Nephron (organoid): ENCODE measurements around the gene OSGEPL1.
A peak's percentile ranks its signal among the peaks of the same experiment; 100 is the strongest.

Experiments used
- H3K27ac Mint-ChIP-seq, 3 experiments: 2 replicates each; pipeline ENCODE4 v1.8.0; 2020; ENCODE audit warnings: mixed read lengths in 3 of 3, mild to moderate bottlenecking in 2 of 3, moderate library complexity in 1 of 3
- H3K27me3 Mint-ChIP-seq: 2 replicates; pipeline ENCODE4 v1.8.0; 2021; ENCODE audit warnings: low read depth, mild to moderate bottlenecking, moderate library complexity, mixed read lengths
- H3K36me3 Mint-ChIP-seq: 2 replicates; pipeline ENCODE4 v1.8.0; 2020; ENCODE audit warnings: low read depth, mixed read lengths
- H3K4me1 Mint-ChIP-seq: 2 replicates; pipeline ENCODE4 v1.8.0; 2020; ENCODE audit warnings: mixed read lengths
- H3K4me3 Mint-ChIP-seq, 3 experiments: 2 replicates each; pipeline ENCODE4 v1.8.0; 2020; ENCODE audit warnings: mild to moderate bottlenecking in 3 of 3, mixed read lengths in 3 of 3, moderate library complexity in 2 of 3
- H3K9me3 Mint-ChIP-seq: 2 replicates; pipeline ENCODE4 v1.8.0; 2020; ENCODE audit warnings: mixed read lengths
- TF ChIP-seq, protein P1 (sequence below), 3 experiments: fragments of 200-600 bp; sonication (generic); IDR thresholded peaks; one replicate each; pipeline ENCODE4 v1.5.0; 2021; ENCODE audit warnings: antibody characterized with exemption in 3 of 3; ENCODE audit not compliant: unreplicated experiment in 3 of 3

Gene OSGEPL1

GRCh38 chr2:189762551-189763298 lies at the start of gene OSGEPL1:
TSS of gene OSGEPL1 (minus strand) at chr2:189762792. CDS start at chr2:189761640, 1,152 bp downstream.
- TF ChIP-seq, protein P1, sequence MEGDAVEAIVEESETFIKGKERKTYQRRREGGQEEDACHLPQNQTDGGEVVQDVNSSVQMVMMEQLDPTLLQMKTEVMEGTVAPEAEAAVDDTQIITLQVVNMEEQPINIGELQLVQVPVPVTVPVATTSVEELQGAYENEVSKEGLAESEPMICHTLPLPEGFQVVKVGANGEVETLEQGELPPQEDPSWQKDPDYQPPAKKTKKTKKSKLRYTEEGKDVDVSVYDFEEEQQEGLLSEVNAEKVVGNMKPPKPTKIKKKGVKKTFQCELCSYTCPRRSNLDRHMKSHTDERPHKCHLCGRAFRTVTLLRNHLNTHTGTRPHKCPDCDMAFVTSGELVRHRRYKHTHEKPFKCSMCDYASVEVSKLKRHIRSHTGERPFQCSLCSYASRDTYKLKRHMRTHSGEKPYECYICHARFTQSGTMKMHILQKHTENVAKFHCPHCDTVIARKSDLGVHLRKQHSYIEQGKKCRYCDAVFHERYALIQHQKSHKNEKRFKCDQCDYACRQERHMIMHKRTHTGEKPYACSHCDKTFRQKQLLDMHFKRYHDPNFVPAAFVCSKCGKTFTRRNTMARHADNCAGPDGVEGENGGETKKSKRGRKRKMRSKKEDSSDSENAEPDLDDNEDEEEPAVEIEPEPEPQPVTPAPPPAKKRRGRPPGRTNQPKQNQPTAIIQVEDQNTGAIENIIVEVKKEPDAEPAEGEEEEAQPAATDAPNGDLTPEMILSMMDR (IDR thresholded peaks at IDR 0.05; ENCODE audit: unreplicated experiment in 3 of 3), result peak; percentile 44 to 57 (median 56)
- Mint-ChIP-seq H3K9me3 (no peaks in the 10 kb centered on the region), H3K27me3 (no peaks in the 10 kb centered on the region), H3K4me1 (peaks cover 18% of the 10 kb centered on the region), H3K27ac (peak within 1 kb of the TSS; percentile 96 to 98 (median 98)), H3K36me3 (peaks cover 21% of the 10 kb centered on the region), H3K4me3 (peak within 1 kb of the TSS; percentile 92 to 97 (median 93))

GRCh38 chr2:189803431-189803830 lies 40.8 kb upstream of the OSGEPL1 start:
- H3K4me3 Mint-ChIP-seq, result no peak overlapping the region
- peaks cover 25% of the 10 kb centered on the region for H3K36me3 Mint-ChIP-seq
- TF ChIP-seq, protein P1 (IDR thresholded peaks at IDR 0.05; ENCODE audit: unreplicated experiment in 3 of 3), result no peak
- no peak overlapping the region for H3K27ac Mint-ChIP-seq
- no peaks in the 10 kb centered on the region for H3K9me3 Mint-ChIP-seq
- H3K27me3 Mint-ChIP-seq, result no peaks in the 10 kb centered on the region
- H3K4me1 Mint-ChIP-seq, result no peaks in the 10 kb centered on the region

DNA sequence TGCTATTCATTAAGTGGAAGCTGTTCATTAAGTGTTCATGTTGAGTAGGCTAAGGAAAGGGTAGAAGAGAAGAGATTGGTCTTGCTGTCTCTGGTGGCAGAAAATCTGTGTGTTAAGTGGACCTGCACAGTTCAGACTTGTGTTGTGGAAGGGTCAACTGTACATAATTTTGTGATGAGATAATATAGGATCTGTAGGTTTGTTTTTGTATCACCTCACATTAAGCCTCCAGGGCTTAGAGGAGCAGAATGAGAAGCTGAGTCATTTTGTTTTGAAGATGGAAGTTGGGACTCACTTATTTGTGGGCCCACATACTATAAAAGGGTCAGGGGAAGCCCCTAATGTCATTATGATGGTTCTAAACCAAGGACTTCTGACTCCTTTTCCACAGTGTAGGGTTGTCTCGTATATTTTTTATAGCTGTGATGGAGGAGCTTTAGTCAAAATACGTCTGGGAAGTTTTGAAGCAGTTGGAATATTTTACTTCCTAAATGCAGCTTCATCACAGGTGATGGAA lies 39.9 kb upstream of the OSGEPL1 start:
- Mint-ChIP-seq H3K4me3 (no peak overlapping the region), H3K27me3 (no peaks in the 10 kb centered on the region), H3K9me3 (no peaks in the 10 kb centered on the region), H3K36me3 (peaks cover 26% of the 10 kb centered on the region), H3K4me1 (no peaks in the 10 kb centered on the region), H3K27ac (no peak overlapping the region)
- TF ChIP-seq, protein P1 (IDR thresholded peaks at IDR 0.05; ENCODE audit: unreplicated experiment in 3 of 3), result no peak

- H3K9me3 Mint-ChIP-seq, result no peaks in the 10 kb centered on the region
- no peak overlapping the region for H3K4me3 Mint-ChIP-seq
- TF ChIP-seq, protein P1 (IDR thresholded peaks at IDR 0.05; ENCODE audit: unreplicated experiment in 3 of 3), result no peak
- no peaks in the 10 kb centered on the region for H3K4me1 Mint-ChIP-seq
- no peak overlapping the region for H3K27ac Mint-ChIP-seq
- peaks cover 34% of the 10 kb centered on the region for H3K36me3 Mint-ChIP-seq
- no peaks in the 10 kb centered on the region for H3K27me3 Mint-ChIP-seq
Measured at GRCh38 chr2:189799531-189799930, 36.9 kb upstream of the OSGEPL1 start.

- Mint-ChIP-seq H3K27ac (no peak overlapping the region), H3K4me1 (no peaks in the 10 kb centered on the region), H3K36me3 (peaks cover 39% of the 10 kb centered on the region), H3K27me3 (no peaks in the 10 kb centered on the region), H3K4me3 (no peak overlapping the region), H3K9me3 (no peaks in the 10 kb centered on the region)
- TF ChIP-seq, protein P1 (IDR thresholded peaks at IDR 0.05; ENCODE audit: unreplicated experiment in 3 of 3), result no peak
Measured at GRCh38 chr2:189799030-189799331, 36.4 kb upstream of the OSGEPL1 start.
